GM18951 (cell line): Measurements from ENCODE around the gene SLC15A1.
"Not testable (repeated sequence)": the region's sequence is repeated elsewhere in the genome, so short reads cannot be mapped to it uniquely, and the experiment has no call there.

ENCODE experiments used
- POLR2A ChIP-seq: IDR thresholded peaks from 4 replicates; pipeline ENCODE4 v1.6.1; 2011; ENCODE audit warnings: mild to moderate bottlenecking; ENCODE audit not compliant: insufficient read length, insufficient read depth; ENCODE audit errors: extremely low read depth
- in situ Hi-C: fragments of 300-500 bp; cut with MboI; formaldehyde crosslinking; loops from one replicate; pipeline ENCODE4 v1.12.0; 2022; ENCODE audit warnings: low sequenced_read_pairs, mixed read lengths, inconsistent platforms; ENCODE audit not compliant: unreplicated experiment

The SLC15A1 gene

DNA sequence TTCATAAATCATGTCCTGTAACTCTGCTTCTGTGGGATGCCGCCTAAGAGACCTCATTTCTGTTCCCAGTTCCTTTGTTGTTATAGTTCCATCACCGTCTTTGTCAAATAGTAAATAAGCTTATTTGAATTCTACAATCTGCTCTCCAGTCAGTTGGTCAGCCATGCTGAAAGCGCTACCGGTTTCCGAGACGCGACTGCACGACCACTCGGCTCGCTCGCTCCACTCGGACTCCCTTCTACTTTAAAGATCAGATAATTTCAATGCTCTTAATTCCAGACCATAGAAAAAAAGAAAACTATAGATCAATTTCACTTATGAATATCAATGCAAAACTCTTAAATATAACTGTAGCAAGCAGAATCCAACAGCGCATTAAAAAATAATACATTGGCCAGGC lies 111.4 kb downstream of the SLC15A1 start:
- no peak for TF ChIP-seq POLR2A
- in situ Hi-C loops, result no loop called here

DNA sequence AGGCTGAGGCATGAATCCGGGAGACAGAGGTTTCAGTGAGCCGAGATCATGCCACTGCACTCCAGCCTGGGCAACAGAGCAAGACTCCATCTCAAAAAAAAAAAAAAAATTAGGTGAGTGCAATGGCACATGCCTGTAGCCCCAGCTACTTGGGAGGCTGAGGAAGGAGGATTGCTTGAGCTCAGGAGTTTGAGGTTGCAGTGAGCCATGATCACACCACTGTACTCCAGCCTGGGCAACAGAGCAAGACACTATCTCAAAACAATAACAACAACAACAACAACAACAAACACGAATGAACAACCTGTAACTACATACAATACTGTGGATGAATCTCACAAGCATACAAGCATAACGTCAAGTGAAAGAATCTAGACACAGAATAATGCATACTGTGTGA lies 112.7 kb downstream of the SLC15A1 start:
- in situ Hi-C loops, result not testable (repeated sequence)

DNA sequence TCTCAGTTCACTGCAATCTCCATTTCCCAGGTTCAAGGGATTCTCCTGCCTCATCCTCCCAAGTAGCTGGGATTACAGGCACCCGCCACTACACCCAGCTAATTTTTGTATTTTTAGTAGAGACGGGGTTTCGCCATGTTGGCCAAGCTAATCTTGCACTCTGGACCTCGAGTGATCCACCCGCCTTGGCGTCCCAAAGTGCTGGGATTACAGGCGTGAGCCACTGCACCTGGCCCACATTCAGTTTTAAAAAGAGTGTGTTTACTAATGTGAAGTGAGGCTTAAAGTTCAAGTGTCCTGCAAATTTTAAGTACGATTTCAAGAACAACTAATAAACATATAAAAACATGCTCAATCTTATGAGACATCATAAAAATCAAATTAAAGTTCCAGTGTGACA lies 114.1 kb downstream of the SLC15A1 start:
- in situ Hi-C loops, result not testable (repeated sequence)
